HG03196 (cell line): ENCODE results near the gene SHROOM4.

Source experiments
- ATAC-seq: cut with Tn5 transposase; IDR thresholded peaks from one replicate; pipeline ENCODE4 v1.9.1; 2021; ENCODE audit not compliant: unreplicated experiment

SHROOM4 gene

GRCh38 chrX:50622751-50623150 lies 191.2 kb downstream of the SHROOM4 start:
- no peak for ATAC-seq

GRCh38 chrX:50618788-50619558 lies 195.0 kb downstream of the SHROOM4 start:
- no peak for ATAC-seq

DNA sequence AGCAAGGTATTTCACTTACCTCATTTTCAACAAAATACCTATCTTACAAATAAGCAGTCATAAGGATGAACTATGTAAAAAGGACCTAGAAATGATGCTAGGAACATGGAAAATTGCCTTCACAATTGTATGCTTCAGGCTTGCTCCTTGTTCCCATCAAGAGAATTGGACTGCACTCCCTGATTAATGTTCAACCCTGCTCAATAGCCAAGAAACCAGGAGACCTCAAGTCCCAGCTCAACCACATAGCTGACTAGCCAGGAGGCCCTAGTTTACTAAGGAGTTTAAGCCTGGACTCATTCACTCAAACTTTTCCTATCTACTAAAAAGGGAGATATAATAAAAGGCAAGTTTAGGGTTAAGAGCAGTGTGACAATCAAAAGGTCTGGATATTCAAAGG lies 196.8 kb downstream of the SHROOM4 start:
- no peak for ATAC-seq

GRCh38 chrX:50615570-50616158 lies 198.3 kb downstream of the SHROOM4 start:
- ATAC-seq: no peak

GRCh38 chrX:50614460-50614859 lies 199.5 kb downstream of the SHROOM4 start:
- no peak for ATAC-seq

- ATAC-seq: no peak
Observed at GRCh38 chrX:50613846-50614245, 200.1 kb downstream of the SHROOM4 start.

DNA sequence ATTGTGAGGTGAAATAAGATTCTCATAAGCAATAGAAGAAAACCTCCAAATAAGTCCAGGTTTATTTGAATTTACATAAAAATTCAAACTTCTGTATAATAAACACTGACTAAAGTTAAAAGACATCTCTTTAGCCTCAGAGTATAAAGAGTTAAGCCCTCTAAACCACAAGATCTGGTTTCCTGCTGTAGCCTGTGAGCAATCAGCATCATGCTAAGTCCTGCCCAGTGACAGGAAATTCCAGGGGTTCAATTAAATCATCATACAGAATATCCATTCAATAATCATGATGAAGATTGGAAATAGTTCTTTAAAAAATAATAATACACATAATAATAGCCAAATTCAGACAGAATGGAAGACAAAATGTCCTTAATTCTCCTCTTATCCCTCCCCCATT lies 204.2 kb downstream of the SHROOM4 start:
- ATAC-seq: no peak

GRCh38 chrX:50606300-50606950 lies 207.6 kb downstream of the SHROOM4 start:
- no peak for ATAC-seq

DNA sequence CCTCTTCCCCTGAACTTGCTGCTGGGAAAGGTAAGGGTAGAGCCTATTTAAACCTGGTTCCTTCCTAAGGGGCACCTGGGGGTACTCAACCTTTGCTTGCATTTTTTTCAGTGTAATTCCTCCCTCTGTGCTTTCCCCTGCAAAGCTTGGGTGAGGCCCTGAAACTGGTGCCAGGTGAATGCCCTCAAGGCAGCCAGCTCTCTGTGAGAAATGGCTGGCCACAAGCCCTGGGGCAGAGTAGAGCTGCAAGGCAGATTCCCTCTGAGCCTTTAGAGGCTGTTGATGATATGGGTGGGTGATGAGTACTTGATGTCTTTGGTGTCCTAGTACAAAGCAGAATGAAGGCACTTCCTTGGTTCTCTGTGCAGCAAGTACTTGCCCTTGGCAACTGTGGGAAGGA lies 217.9 kb downstream of the SHROOM4 start:
- ATAC-seq: no peak

- no peak for ATAC-seq
Observed at GRCh38 chrX:50594788-50595187, 219.2 kb downstream of the SHROOM4 start.

GRCh38 chrX:50586980-50587379 lies 227.0 kb downstream of the SHROOM4 start:
- no peak for ATAC-seq

- ATAC-seq: no peak
Observed at GRCh38 chrX:50586407-50586806, 227.6 kb downstream of the SHROOM4 start.

GRCh38 chrX:50581405-50581804 lies 232.6 kb downstream of the SHROOM4 start:
- ATAC-seq: no peak

DNA sequence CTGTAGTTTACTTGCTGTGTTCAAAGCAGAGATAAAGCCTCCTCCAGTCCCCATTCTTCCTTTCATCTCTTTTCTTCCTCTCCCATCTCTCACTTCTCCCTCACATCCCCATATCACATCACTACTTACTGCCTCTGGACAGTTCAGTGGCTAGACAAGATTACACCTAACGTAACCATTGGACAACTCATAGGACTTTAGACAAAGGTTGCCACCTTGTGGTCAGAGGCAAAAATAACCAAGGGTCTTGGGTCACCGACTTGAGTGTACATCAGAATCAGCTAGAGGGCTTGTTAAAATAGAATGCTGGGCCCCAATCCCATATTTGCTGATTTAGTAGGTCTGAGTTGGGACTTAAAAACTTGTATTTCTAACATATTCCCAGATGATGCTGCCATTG lies 234.0 kb downstream of the SHROOM4 start:
- no peak for ATAC-seq

DNA sequence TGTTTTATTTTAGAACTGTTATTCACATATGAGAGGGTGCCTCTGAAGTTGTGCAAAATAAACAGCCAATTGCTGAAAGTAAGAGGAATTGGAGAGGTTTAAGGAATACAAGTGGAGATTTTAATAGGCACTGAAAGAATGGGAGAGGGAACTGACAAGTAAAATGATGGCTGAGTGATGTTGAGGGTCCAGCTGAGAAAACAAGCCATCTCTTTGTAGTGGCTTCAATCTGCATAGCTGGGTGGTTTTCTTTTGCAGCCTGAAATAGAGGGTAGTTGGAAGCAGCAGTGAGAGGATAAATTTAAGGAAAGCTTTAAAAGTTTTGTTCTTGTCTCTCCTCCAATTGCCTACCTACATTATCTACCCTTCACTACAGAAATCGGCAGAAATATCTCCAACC lies 236.7 kb downstream of the SHROOM4 start:
- ATAC-seq: no peak

DNA sequence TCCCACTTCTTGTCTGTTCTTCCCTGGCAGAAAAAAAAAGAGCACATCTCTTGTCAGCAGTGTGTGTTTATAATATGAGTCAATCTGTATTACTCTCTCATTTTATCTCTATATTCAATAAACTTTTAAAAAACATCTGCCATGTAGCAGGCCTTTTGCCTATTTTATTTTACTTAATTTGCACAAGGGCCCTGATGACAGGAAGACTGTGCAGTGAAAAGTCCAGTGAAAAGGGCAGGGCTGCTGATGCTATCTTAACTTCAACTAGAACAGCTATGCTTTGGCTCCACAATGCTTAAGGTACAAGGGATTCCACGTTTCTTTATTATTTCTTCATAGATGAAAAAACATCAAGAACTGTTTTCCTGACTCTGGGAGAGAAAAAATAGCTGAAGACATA lies 246.4 kb downstream of the SHROOM4 start:
- no peak for ATAC-seq

GRCh38 chrX:50565718-50566117 lies 248.3 kb downstream of the SHROOM4 start:
- ATAC-seq: no peak
